Suprapubic skin (tissue), 3 donors: ENCODE results near the gene CRYZ.

Source experiments
- CTCF ChIP-seq, 2 donors: fragments of 200-600 bp in 1 of 2; fragments of 450-650 bp in 1 of 2; sonication (generic) in 1 of 2; IDR thresholded peaks; one replicate each; pipeline ENCODE4 v1.5.1; 2016 to 2019; ENCODE audit warnings: antibody characterized with exemption in 2 of 2, mild to moderate bottlenecking in 1 of 2, moderate library complexity in 1 of 2
- POLR2A ChIP-seq, 2 donors: fragments of 450-650 bp; IDR thresholded peaks; one replicate each; pipeline ENCODE4 v1.6.1; 2017; ENCODE audit warnings: antibody characterized with exemption in 2 of 2, mild to moderate bottlenecking in 2 of 2, moderate library complexity in 2 of 2

- TF ChIP-seq POLR2A (IDR thresholded peaks at IDR 0.05), result peak in 1 of 2 donors; percentile 29
- no peak for TF ChIP-seq CTCF (IDR thresholded peaks at IDR 0.05)
Measured at GRCh38 chr1:74732960-74733603, at the start of gene CRYZ, which contains the start of gene TYW3.
